Karpas-422 (cell line): Measurements from ENCODE around the gene TINAG. TPM values are rescaled to one million over a fixed set of nuclear protein-coding genes. Genes with fewer than 3 reads are reported as not detected.

Experiments
- DNase-seq: peaks from one replicate; pipeline ENCODE4 v3.0.0-alpha.2; 2015
- H2AFZ ChIP-seq: fragments of 200-600 bp; sonication (generic); 2 replicates; pipeline ENCODE4 v1.6.1; 2014; ENCODE audit warnings: antibody characterized with exemption, low read length, mixed read lengths
- H3K27ac ChIP-seq: fragments of 200-600 bp; sonication (generic); 2 replicates; pipeline ENCODE4 v1.5.1; 2014; ENCODE audit warnings: mild to moderate bottlenecking, low read length, moderate library complexity
- H3K27me3 ChIP-seq: fragments of 200-600 bp; sonication (generic); 2 replicates; pipeline ENCODE4 v1.6.1; 2014; ENCODE audit warnings: low read length, mixed read lengths
- H3K36me3 ChIP-seq: fragments of 200-600 bp; sonication (generic); 2 replicates; pipeline ENCODE4 v1.6.1; 2014; ENCODE audit warnings: low read length, mixed read lengths; ENCODE audit not compliant: insufficient read depth
- H3K4me1 ChIP-seq: fragments of 200-600 bp; sonication (generic); 2 replicates; pipeline ENCODE4 v1.6.1; 2014; ENCODE audit warnings: mild to moderate bottlenecking, low read length, mixed read lengths
- H3K4me2 ChIP-seq: fragments of 200-600 bp; sonication (generic); 2 replicates; pipeline ENCODE4 v1.6.1; 2014; ENCODE audit warnings: low read length, low read depth, mild to moderate bottlenecking; ENCODE audit not compliant: poor library complexity, severe bottlenecking
- H3K4me3 ChIP-seq: fragments of 200-600 bp; sonication (generic); 2 replicates; pipeline ENCODE4 v1.5.1; 2014; ENCODE audit warnings: mild to moderate bottlenecking, antibody characterized with exemption, low read length, mixed read lengths
- H3K79me2 ChIP-seq: fragments of 200-600 bp; sonication (generic); 2 replicates; pipeline ENCODE4 v1.6.1; 2014; ENCODE audit warnings: mild to moderate bottlenecking, low read length, mixed read lengths
- H3K9ac ChIP-seq: fragments of 200-600 bp; sonication (generic); 2 replicates; pipeline ENCODE4 v1.6.0; 2014; ENCODE audit warnings: low read length
- H3K9me2 ChIP-seq: fragments of 200-600 bp; sonication (generic), shearing (Covaris generic); replicated peaks from 2 replicates; pipeline ENCODE4 v1.6.0; 2014; ENCODE audit warnings: mild to moderate bottlenecking, low read length, moderate library complexity; ENCODE audit not compliant: insufficient read depth
- H3K9me3 ChIP-seq: fragments of 300-700, 200-600 bp; sonication (generic); 2 replicates; pipeline ENCODE4 v1.6.1; 2014; ENCODE audit warnings: low read length, mixed read lengths
- H4K20me1 ChIP-seq: fragments of 200-600 bp; sonication (generic); 2 replicates; pipeline ENCODE4 v1.6.1; 2014; ENCODE audit warnings: mild to moderate bottlenecking, antibody characterized with exemption, low read length, low read depth; ENCODE audit not compliant: insufficient read depth
- total RNA-seq: library from RNA; depleted of rRNA; stranded (reverse); fragments of >200 nt; shearing (Covaris generic); gene quantifications from 2 replicates; pipeline ENCODE4 v1.2.3, GENCODE V29; 2014; ENCODE audit warnings: low replicate concordance

The TINAG gene
- total RNA-seq, 1 experiment from 2014 or later: not detected

- no peaks in the 10 kb centered on the region for H3K4me1 ChIP-seq
- H2AFZ ChIP-seq: no peak overlapping the region
- H3K27me3 ChIP-seq: no peaks in the 10 kb centered on the region
- H3K4me3 ChIP-seq: no peak overlapping the region
- H3K36me3 ChIP-seq: no peaks in the 10 kb centered on the region
- no peak overlapping the region for H3K9ac ChIP-seq
- H3K27ac ChIP-seq: no peak overlapping the region
- no peaks in the 10 kb centered on the region for H3K79me2 ChIP-seq
- H4K20me1 ChIP-seq: no peaks in the 10 kb centered on the region
- H3K9me2 ChIP-seq: no peaks in the 10 kb centered on the region
- H3K4me2 ChIP-seq: no peak overlapping the region
- DNase-seq: no peak
- H3K9me3 ChIP-seq: 0 out of 2 replicates have a peak, but pooled peaks cover 6% of the 10 kb centered on the region
These were observed 58.6 kb downstream of the TINAG start for GRCh38 chr6:54366667-54367327.

- Histone ChIP-seq H3K27ac (no peak overlapping the region), H3K4me2 (no peak overlapping the region), H3K4me1 (no peaks in the 10 kb centered on the region), H3K9me2 (no peaks in the 10 kb centered on the region), H3K36me3 (no peaks in the 10 kb centered on the region), H3K9ac (no peak overlapping the region), H2AFZ (no peak overlapping the region), H3K9me3 (no peaks in the 10 kb centered on the region; the same call in 1 of the 2 replicates), H3K27me3 (no peaks in the 10 kb centered on the region), H3K79me2 (no peaks in the 10 kb centered on the region), H3K4me3 (no peak overlapping the region), H4K20me1 (no peaks in the 10 kb centered on the region)
- no peak for DNase-seq
These were observed 69.5 kb downstream of the TINAG start for GRCh38 chr6:54377776-54378175.

- H3K27me3 ChIP-seq: no peaks in the 10 kb centered on the region
- no peak overlapping the region for H2AFZ ChIP-seq
These were observed 78.1 kb downstream of the TINAG start for GRCh38 chr6:54386295-54386694.

GRCh38 chr6:54390362-54390761 lies 82.1 kb downstream of the TINAG start:
- Histone ChIP-seq H3K36me3 (no peaks in the 10 kb centered on the region), H3K4me2 (no peak overlapping the region), H2AFZ (no peak overlapping the region), H3K79me2 (no peaks in the 10 kb centered on the region), H3K27ac (no peak overlapping the region), H3K9me3 (peaks cover 9% of the 10 kb centered on the region; the same call in 1 of the 2 replicates), H3K9me2 (no peaks in the 10 kb centered on the region), H3K9ac (no peak overlapping the region), H4K20me1 (no peaks in the 10 kb centered on the region), H3K4me1 (no peaks in the 10 kb centered on the region), H3K27me3 (no peaks in the 10 kb centered on the region), H3K4me3 (no peak overlapping the region)
- DNase-seq: no peak

More at GRCh38 chr6:54386295-54386694, 78.1 kb downstream of the TINAG start:
- Histone ChIP-seq H3K9ac (no peak overlapping the region), H3K36me3 (no peaks in the 10 kb centered on the region), H3K4me3 (no peak overlapping the region), H3K9me3 (peaks cover 3% of the 10 kb centered on the region; the same call in 1 of the 2 replicates), H3K79me2 (no peaks in the 10 kb centered on the region), H3K9me2 (no peaks in the 10 kb centered on the region), H3K4me1 (no peaks in the 10 kb centered on the region), H3K27ac (no peak overlapping the region), H3K4me2 (no peak overlapping the region), H4K20me1 (no peaks in the 10 kb centered on the region)
- no peak for DNase-seq

GRCh38 chr6:54391577-54391976 lies 83.3 kb downstream of the TINAG start:
- Histone ChIP-seq H3K4me3 (no peak overlapping the region), H3K4me2 (no peak overlapping the region), H3K9me3 (peaks cover 6% of the 10 kb centered on the region; the same call in 1 of the 2 replicates), H3K4me1 (no peaks in the 10 kb centered on the region), H4K20me1 (no peaks in the 10 kb centered on the region), H3K9me2 (no peaks in the 10 kb centered on the region), H3K27me3 (no peaks in the 10 kb centered on the region), H2AFZ (no peak overlapping the region), H3K36me3 (no peaks in the 10 kb centered on the region), H3K79me2 (no peaks in the 10 kb centered on the region), H3K9ac (no peak overlapping the region), H3K27ac (no peak overlapping the region)
- DNase-seq: no peak

- no peak overlapping the region for H3K9ac ChIP-seq
- H3K9me3 ChIP-seq: peaks cover 3% of the 10 kb centered on the region; the same call in 1 of the 2 replicates
- H2AFZ ChIP-seq: no peak overlapping the region
These were observed 94.9 kb downstream of the TINAG start for GRCh38 chr6:54403096-54403495.

GRCh38 chr6:54404791-54405190 lies 96.5 kb downstream of the TINAG start:
- Histone ChIP-seq H3K9ac (no peak overlapping the region), H3K27me3 (no peaks in the 10 kb centered on the region), H3K4me1 (no peaks in the 10 kb centered on the region), H3K36me3 (no peaks in the 10 kb centered on the region), H3K79me2 (no peaks in the 10 kb centered on the region), H3K9me2 (no peaks in the 10 kb centered on the region), H4K20me1 (no peaks in the 10 kb centered on the region), H3K4me2 (no peak overlapping the region), H3K9me3 (peaks cover 8% of the 10 kb centered on the region), H3K4me3 (no peak overlapping the region), H2AFZ (no peak overlapping the region), H3K27ac (no peak overlapping the region)
- no peak for DNase-seq

More at GRCh38 chr6:54403096-54403495, 94.9 kb downstream of the TINAG start:
- no peaks in the 10 kb centered on the region for H3K79me2 ChIP-seq
- DNase-seq: no peak
- H3K9me2 ChIP-seq: no peaks in the 10 kb centered on the region
- H3K4me1 ChIP-seq: no peaks in the 10 kb centered on the region
- no peaks in the 10 kb centered on the region for H3K36me3 ChIP-seq
- no peaks in the 10 kb centered on the region for H4K20me1 ChIP-seq
- H3K4me2 ChIP-seq: no peak overlapping the region
- no peak overlapping the region for H3K27ac ChIP-seq
- no peaks in the 10 kb centered on the region for H3K27me3 ChIP-seq
- H3K4me3 ChIP-seq: no peak overlapping the region

GRCh38 chr6:54411767-54412166 lies 103.5 kb downstream of the TINAG start:
- no peak for DNase-seq
- H3K79me2 ChIP-seq: no peaks in the 10 kb centered on the region

More at GRCh38 chr6:54411767-54412166, 103.5 kb downstream of the TINAG start:
- Histone ChIP-seq H3K4me2 (no peak overlapping the region), H3K9me3 (peaks cover 10% of the 10 kb centered on the region), H3K4me1 (no peaks in the 10 kb centered on the region), H3K27me3 (no peaks in the 10 kb centered on the region), H2AFZ (no peak overlapping the region), H3K36me3 (no peaks in the 10 kb centered on the region), H3K27ac (no peak overlapping the region), H3K9ac (no peak overlapping the region), H3K4me3 (no peak overlapping the region), H4K20me1 (no peaks in the 10 kb centered on the region), H3K9me2 (no peaks in the 10 kb centered on the region)
